OCI-LY7 (cell line): ENCODE measurements around the gene FLG2.

Experiments used
- CTCF ChIP-seq: fragments of 200-600 bp; sonication (generic); conservative IDR thresholded peaks from 2 replicates; pipeline ENCODE4 v1.5.1; 2014; ENCODE audit warnings: mild to moderate bottlenecking, antibody characterized with exemption, low read length, moderate library complexity, mixed read lengths
- EZH2phosphoT487 ChIP-seq: fragments of 200-600 bp; sonication (generic); IDR thresholded peaks from 2 replicates; pipeline ENCODE4 v1.6.1; 2018; ENCODE audit warnings: low read depth, borderline replicate concordance, mild to moderate bottlenecking, mixed run types, antibody characterized with exemption, low read length, moderate library complexity, mixed read lengths

GRCh38 chr1:152359906-152360305 lies at the start of gene FLG2:
- TF ChIP-seq CTCF = no peak
- TF ChIP-seq EZH2phosphoT487 = no peak
